ENCODE measurements around the gene HACD2. TPM values are rescaled to one million over a fixed set of nuclear protein-coding genes. Genes with fewer than 3 reads are reported as not detected.

HACD2 gene
- total and polyA plus RNA-seq, 2 experiments from 2014 or later, result 27.0 to 41.2 TPM

- H3K79me2 ChIP-seq (ENCODE audit: insufficient read depth), result no peaks in the 10 kb centered on the region
- no peaks in the 10 kb centered on the region for H3K4me1 ChIP-seq (ENCODE audit: insufficient read depth)
- no peaks in the 10 kb centered on the region for H3F3A ChIP-seq (ENCODE audit: insufficient read depth)
- no peak overlapping the region for H3K4me2 ChIP-seq (ENCODE audit: unreplicated experiment)
- no peaks in the 10 kb centered on the region for H3K36me3 ChIP-seq (ENCODE audit: low read depth)
- TF ChIP-seq EZH2 (IDR thresholded peaks at IDR 0.05; ENCODE audit: insufficient read depth, poor library complexity, severe bottlenecking) (no peak), EZH2phosphoT487 (IDR thresholded peaks at IDR 0.05; ENCODE audit: insufficient read depth, low read depth) (no peak)
- no peaks in the 10 kb centered on the region for H3K9me2 ChIP-seq (ENCODE audit: insufficient read depth)
- H4K20me1 ChIP-seq (ENCODE audit: insufficient read depth), result no peaks in the 10 kb centered on the region
- in situ Hi-C loops (cut with MboI), result no loop called here
- H3K9ac ChIP-seq, result no peak overlapping the region
- no peaks in the 10 kb centered on the region for H3K9me3 ChIP-seq (ENCODE audit: low read depth)
- peaks cover 52% of the 10 kb centered on the region for H3K27me3 ChIP-seq (replicated peaks; ENCODE audit: insufficient read depth)
- no peak for DNase-seq
- no peak overlapping the region for H3K27ac ChIP-seq
- 70 to 71% methylated on average over 15 of the region's 15 CpGs for WGBS, 2 experiments (ENCODE audit: low coverage in 1 of 2, low lambda C conversion rate in 2 of 2, missing lambda C conversion rate in 2 of 2)
- H3K4me3 ChIP-seq, result no peak overlapping the region
- H2AFZ ChIP-seq, result no peak overlapping the region
Measured at GRCh38 chr3:123476967-123477750, 107.7 kb downstream of the HACD2 start.

DNA sequence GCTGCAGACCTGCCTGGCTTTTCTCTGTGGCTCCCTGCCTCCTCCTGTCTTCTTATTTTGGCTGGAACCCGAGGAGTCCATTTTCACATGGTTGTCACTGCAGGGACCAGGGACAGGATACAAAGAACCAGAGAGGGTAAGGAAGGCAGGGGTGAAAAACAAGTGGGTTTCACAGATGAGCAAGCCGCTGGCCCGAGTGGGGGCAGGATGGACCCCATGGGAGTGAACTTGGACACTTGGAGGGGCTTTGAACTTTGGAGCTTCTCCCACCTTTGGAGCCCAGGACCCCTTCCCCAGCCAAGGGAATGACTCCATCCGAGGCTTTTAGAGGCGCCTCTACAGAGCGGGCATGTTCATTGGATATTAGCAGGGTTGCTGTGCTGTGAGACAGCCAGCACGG, 109.1 kb downstream of the HACD2 start:
- in situ Hi-C loops (cut with MboI), result no loop called here
- DNase-seq, result no peak

GRCh38 chr3:123471106-123471505, 113.7 kb downstream of the HACD2 start:
- no peak overlapping the region for H2AFZ ChIP-seq
- H3F3A ChIP-seq (ENCODE audit: insufficient read depth), result no peaks in the 10 kb centered on the region
- H3K36me3 ChIP-seq (ENCODE audit: low read depth), result no peaks in the 10 kb centered on the region
- H3K4me3 ChIP-seq, result no peak overlapping the region
- in situ Hi-C loops (cut with MboI), result no loop called here
- no peaks in the 10 kb centered on the region for H3K4me1 ChIP-seq (ENCODE audit: insufficient read depth)
- H3K79me2 ChIP-seq (ENCODE audit: insufficient read depth), result no peaks in the 10 kb centered on the region
- H3K4me2 ChIP-seq (ENCODE audit: unreplicated experiment), result no peak overlapping the region
- DNase-seq, result no peak
- no peaks in the 10 kb centered on the region for H3K9me3 ChIP-seq (ENCODE audit: low read depth)
- no peak overlapping the region for H3K9ac ChIP-seq
- no peak overlapping the region for H3K27ac ChIP-seq
- no peaks in the 10 kb centered on the region for H3K9me2 ChIP-seq (ENCODE audit: insufficient read depth)
- no peaks in the 10 kb centered on the region for H4K20me1 ChIP-seq (ENCODE audit: insufficient read depth)
- 72 to 73% methylated on average over 5 of the region's 5 CpGs for WGBS, 2 experiments (ENCODE audit: low coverage in 1 of 2, low lambda C conversion rate in 2 of 2, missing lambda C conversion rate in 2 of 2)
- TF ChIP-seq EZH2phosphoT487 (IDR thresholded peaks at IDR 0.05; ENCODE audit: insufficient read depth, low read depth) (no peak), EZH2 (IDR thresholded peaks at IDR 0.05; ENCODE audit: insufficient read depth, poor library complexity, severe bottlenecking) (no peak)
- peaks cover 40% of the 10 kb centered on the region for H3K27me3 ChIP-seq (replicated peaks; ENCODE audit: insufficient read depth)

More for the DNA sequence above, 109.1 kb downstream of the HACD2 start:
- no peak overlapping the region for H3K4me2 ChIP-seq (ENCODE audit: unreplicated experiment)
- no peaks in the 10 kb centered on the region for H3K4me1 ChIP-seq (ENCODE audit: insufficient read depth)
- no peak overlapping the region for H2AFZ ChIP-seq
- H3K9me3 ChIP-seq (ENCODE audit: low read depth), result no peaks in the 10 kb centered on the region
- no peaks in the 10 kb centered on the region for H3K79me2 ChIP-seq (ENCODE audit: insufficient read depth)
- H4K20me1 ChIP-seq (ENCODE audit: insufficient read depth), result no peaks in the 10 kb centered on the region
- H3K27ac ChIP-seq, result no peak overlapping the region
- H3K36me3 ChIP-seq (ENCODE audit: low read depth), result no peaks in the 10 kb centered on the region
- no peaks in the 10 kb centered on the region for H3K9me2 ChIP-seq (ENCODE audit: insufficient read depth)
- TF ChIP-seq EZH2 (IDR thresholded peaks at IDR 0.05; ENCODE audit: insufficient read depth, poor library complexity, severe bottlenecking) (no peak), EZH2phosphoT487 (IDR thresholded peaks at IDR 0.05; ENCODE audit: insufficient read depth, low read depth) (no peak)
- WGBS, 2 experiments (ENCODE audit: low coverage in 1 of 2, low lambda C conversion rate in 2 of 2, missing lambda C conversion rate in 2 of 2), result 75 to 78% methylated on average over 7 of the region's 7 CpGs
- H3K4me3 ChIP-seq, result no peak overlapping the region
- no peak overlapping the region for H3K9ac ChIP-seq
- no peaks in the 10 kb centered on the region for H3F3A ChIP-seq (ENCODE audit: insufficient read depth)
- peaks cover 50% of the 10 kb centered on the region for H3K27me3 ChIP-seq (replicated peaks; ENCODE audit: insufficient read depth)

DNA sequence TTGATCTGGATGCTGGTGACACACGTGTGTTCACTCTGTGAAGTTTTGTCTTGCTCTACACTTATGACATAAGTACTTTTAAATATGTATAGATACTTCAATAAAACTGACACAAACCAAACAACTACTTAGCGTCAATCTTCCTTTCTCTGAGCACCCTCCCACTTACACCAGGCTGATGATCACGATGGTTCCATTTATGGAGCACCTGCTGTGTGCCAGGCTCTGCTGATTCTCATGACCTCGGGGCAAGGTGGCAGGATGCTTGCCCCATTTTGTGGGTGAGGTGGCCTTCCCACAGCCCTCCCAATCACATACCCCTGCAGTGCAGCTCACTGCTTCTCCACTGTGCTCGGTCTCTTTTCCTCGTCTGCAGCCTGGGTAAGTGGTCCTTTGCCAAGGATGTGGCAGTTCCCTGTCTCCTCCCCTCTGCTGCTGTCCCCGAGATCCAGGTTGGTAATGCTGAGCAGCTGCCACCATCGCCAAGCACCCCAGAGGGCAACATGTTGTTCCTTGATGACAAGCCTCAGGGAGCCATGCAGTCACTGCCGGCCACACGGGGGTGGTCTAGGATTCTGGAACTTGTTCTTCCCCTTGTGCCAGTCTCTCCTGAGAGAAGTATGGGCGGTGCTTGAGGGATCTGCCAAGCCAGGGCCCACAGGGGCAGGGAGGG, 115.4 kb downstream of the HACD2 start:
- H2AFZ ChIP-seq, result no peak overlapping the region
- H3K9me2 ChIP-seq (ENCODE audit: insufficient read depth), result no peaks in the 10 kb centered on the region
- H3K79me2 ChIP-seq (ENCODE audit: insufficient read depth), result no peaks in the 10 kb centered on the region
- no peak overlapping the region for H3K4me3 ChIP-seq
- H3K27ac ChIP-seq, result no peak overlapping the region
- H3K9ac ChIP-seq, result no peak overlapping the region
- H4K20me1 ChIP-seq (ENCODE audit: insufficient read depth), result no peaks in the 10 kb centered on the region
- H3K27me3 ChIP-seq (replicated peaks; ENCODE audit: insufficient read depth), result peaks cover 42% of the 10 kb centered on the region
- no peak for TF ChIP-seq EZH2 (IDR thresholded peaks at IDR 0.05; ENCODE audit: insufficient read depth, poor library complexity, severe bottlenecking)
- no peak for TF ChIP-seq EZH2phosphoT487 (IDR thresholded peaks at IDR 0.05; ENCODE audit: insufficient read depth, low read depth)
- no peaks in the 10 kb centered on the region for H3F3A ChIP-seq (ENCODE audit: insufficient read depth)
- no peaks in the 10 kb centered on the region for H3K9me3 ChIP-seq (ENCODE audit: low read depth)
- DNase-seq, result no peak
- WGBS, 2 experiments (ENCODE audit: low coverage in 1 of 2, low lambda C conversion rate in 2 of 2, missing lambda C conversion rate in 2 of 2), result 47 to 48% methylated on average over 11 of the region's 11 CpGs
- in situ Hi-C loops (cut with MboI), result no loop called here
- no peaks in the 10 kb centered on the region for H3K4me1 ChIP-seq (ENCODE audit: insufficient read depth)
- no peaks in the 10 kb centered on the region for H3K36me3 ChIP-seq (ENCODE audit: low read depth)
- no peak overlapping the region for H3K4me2 ChIP-seq (ENCODE audit: unreplicated experiment)

All from GM23248 (cell line).